GM12878 (cell line): ENCODE results near the gene HAND1.

Source experiments
- BHLHE40 ChIP-seq, 2 experiments: fragments of 450-650 bp in 1 of 2; IDR thresholded peaks; 2 replicates each; pipeline ENCODE4 v1.6.1; 2011 to 2017; ENCODE audit warnings: low read depth in 2 of 2, borderline replicate concordance in 1 of 2, improper control_type of control experiment in 1 of 2, low read length in 1 of 2, mild to moderate bottlenecking in 1 of 2
- CTCF ChIP-seq, 3 experiments: IDR thresholded peaks in 2 of 3; conservative IDR thresholded peaks in 1 of 3; 2 replicates each; pipeline ENCODE4 v1.5.1; 2011; ENCODE audit warnings: low read depth in 3 of 3, low read length in 3 of 3, mild to moderate bottlenecking in 3 of 3, control low read depth in 2 of 3, moderate library complexity in 2 of 3, inconsistent platforms in 1 of 3, mixed read lengths in 1 of 3; ENCODE audit not compliant: control insufficient read depth in 2 of 3, insufficient read depth in 1 of 3; ENCODE audit errors: extremely low read depth in 1 of 3
- EED ChIP-seq: sonication (generic); IDR thresholded peaks from 2 replicates; pipeline ENCODE4 v1.6.1; 2016; ENCODE audit warnings: antibody characterized with exemption, low read depth
- EZH2 ChIP-seq: IDR thresholded peaks from 2 replicates; pipeline ENCODE4 v1.6.1; 2012; ENCODE audit warnings: low read depth, mild to moderate bottlenecking, control low read depth, inconsistent platforms, low read length, borderline replicate concordance; ENCODE audit not compliant: control insufficient read depth
- MYC ChIP-seq: IDR thresholded peaks from 2 replicates; pipeline ENCODE4 v1.6.1; 2011; ENCODE audit warnings: mild to moderate bottlenecking, low read length, moderate library complexity, inconsistent platforms; ENCODE audit not compliant: insufficient read depth, insufficient replicate concordance, insufficient read length, severe bottlenecking
- NFXL1 ChIP-seq: fragments of 450-650 bp; IDR thresholded peaks from 2 replicates; pipeline ENCODE4 v1.6.1; 2017; ENCODE audit warnings: antibody characterized with exemption, mild to moderate bottlenecking, borderline replicate concordance
- POLR2A ChIP-seq: IDR thresholded peaks from 2 replicates; pipeline ENCODE4 v1.6.1; 2011; ENCODE audit warnings: low read depth, mild to moderate bottlenecking, low read length
- POLR2AphosphoS5 ChIP-seq: IDR thresholded peaks from 2 replicates; pipeline ENCODE4 v1.6.1; 2011; ENCODE audit warnings: mild to moderate bottlenecking, low read length, inconsistent platforms
- RAD21 ChIP-seq: IDR thresholded peaks from 2 replicates; pipeline ENCODE4 v1.6.1; 2011; ENCODE audit warnings: mild to moderate bottlenecking, low read depth, low read length, moderate library complexity; ENCODE audit not compliant: insufficient read depth
- RB1 ChIP-seq: fragments of 450-650 bp; formaldehyde crosslinking; IDR thresholded peaks from 2 replicates; pipeline ENCODE4 v1.6.1; 2017; ENCODE audit warnings: mild to moderate bottlenecking, borderline replicate concordance
- SIN3A ChIP-seq: IDR thresholded peaks from 2 replicates; pipeline ENCODE4 v1.6.1; 2012; ENCODE audit warnings: low read depth, low read length, improper control_type of control experiment
- USF1 ChIP-seq: IDR thresholded peaks from 2 replicates; pipeline ENCODE4 v1.6.1; 2011; ENCODE audit warnings: borderline replicate concordance, low read depth, mild to moderate bottlenecking, moderate library complexity, mixed read lengths, low read length; ENCODE audit not compliant: insufficient read depth; ENCODE audit errors: extremely low read length
- ZNF207 ChIP-seq: fragments of 450-650 bp; IDR thresholded peaks from 2 replicates; pipeline ENCODE4 v1.6.1; 2014; ENCODE audit warnings: antibody characterized with exemption, mild to moderate bottlenecking, borderline replicate concordance
- TF ChIP-seq, protein P1 (sequence below): fragments of 450-650 bp; IDR thresholded peaks from 2 replicates; pipeline ENCODE4 v1.6.1; 2017; ENCODE audit warnings: mild to moderate bottlenecking, low read depth, inconsistent platforms; ENCODE audit not compliant: poor library complexity, severe bottlenecking

DNA sequence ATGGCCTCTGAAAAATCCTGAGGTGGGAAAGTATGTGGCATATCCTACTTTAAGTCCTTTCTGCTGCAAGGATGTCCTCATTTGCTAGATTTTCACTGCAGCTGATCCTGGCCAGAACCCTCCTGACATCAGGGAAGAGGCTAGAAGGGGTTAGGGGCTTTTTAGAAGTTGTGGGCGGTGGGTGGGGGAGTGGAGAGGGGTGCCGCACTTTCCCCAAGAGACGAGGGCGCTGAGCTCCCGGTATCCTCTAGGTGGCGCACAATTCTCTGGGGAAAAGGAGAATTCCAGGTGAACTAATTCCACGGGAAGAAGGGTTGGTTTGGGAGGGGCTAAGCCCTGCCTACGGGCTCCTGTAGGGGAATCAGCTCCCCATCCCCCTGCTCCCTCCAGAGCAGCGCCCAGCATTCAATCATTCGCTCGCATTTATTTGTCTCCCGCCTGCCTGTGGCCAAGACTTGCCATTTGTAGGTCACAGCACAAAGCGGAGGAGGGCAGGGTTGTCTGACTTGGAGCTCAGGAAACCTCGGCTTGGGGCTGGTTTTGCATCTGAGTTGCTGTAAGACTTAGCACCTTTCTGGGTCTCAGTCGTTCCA, 42.9 kb upstream of the HAND1 start:
- TF ChIP-seq POLR2AphosphoS5 = no peak
- TF ChIP-seq RAD21 = peak; percentile 43
- TF ChIP-seq ZNF207 = no peak
- TF ChIP-seq CTCF (IDR thresholded peaks at IDR 0.05 in 2 of 3, conservative IDR thresholded peaks at IDR 0.05 in 1 of 3; ENCODE audit: control insufficient read depth in 2 of 3, extremely low read depth in 1 of 3, insufficient read depth in 1 of 3, low read depth in 3 of 3, low read length in 3 of 3) = peak; percentile 64 to 87 (median 74)
- no peak for TF ChIP-seq NFXL1
- no peak for TF ChIP-seq EED
- TF ChIP-seq, protein P1, sequence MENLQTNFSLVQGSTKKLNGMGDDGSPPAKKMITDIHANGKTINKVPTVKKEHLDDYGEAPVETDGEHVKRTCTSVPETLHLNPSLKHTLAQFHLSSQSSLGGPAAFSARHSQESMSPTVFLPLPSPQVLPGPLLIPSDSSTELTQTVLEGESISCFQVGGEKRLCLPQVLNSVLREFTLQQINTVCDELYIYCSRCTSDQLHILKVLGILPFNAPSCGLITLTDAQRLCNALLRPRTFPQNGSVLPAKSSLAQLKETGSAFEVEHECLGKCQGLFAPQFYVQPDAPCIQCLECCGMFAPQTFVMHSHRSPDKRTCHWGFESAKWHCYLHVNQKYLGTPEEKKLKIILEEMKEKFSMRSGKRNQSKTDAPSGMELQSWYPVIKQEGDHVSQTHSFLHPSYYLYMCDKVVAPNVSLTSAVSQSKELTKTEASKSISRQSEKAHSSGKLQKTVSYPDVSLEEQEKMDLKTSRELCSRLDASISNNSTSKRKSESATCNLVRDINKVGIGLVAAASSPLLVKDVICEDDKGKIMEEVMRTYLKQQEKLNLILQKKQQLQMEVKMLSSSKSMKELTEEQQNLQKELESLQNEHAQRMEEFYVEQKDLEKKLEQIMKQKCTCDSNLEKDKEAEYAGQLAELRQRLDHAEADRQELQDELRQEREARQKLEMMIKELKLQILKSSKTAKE = no peak
- TF ChIP-seq EZH2 = no peak
- TF ChIP-seq RB1 = peak; percentile 82; the same call in 1 of the 2 replicates
- TF ChIP-seq SIN3A = no peak
- no peak for TF ChIP-seq MYC
- no peak for TF ChIP-seq POLR2A
- TF ChIP-seq BHLHE40 (IDR thresholded peaks at IDR 0.05; ENCODE audit: borderline replicate concordance in 1 of 2, low read depth in 2 of 2, low read length in 1 of 2) = no peak
- no peak for TF ChIP-seq USF1
